GM18519 (cell line): ENCODE results near the gene RTN4R.

Experiments used
- ATAC-seq: cut with Tn5 transposase; IDR thresholded peaks from one replicate; pipeline ENCODE4 v1.9.1; 2021; ENCODE audit warnings: mild to moderate bottlenecking, moderate library complexity; ENCODE audit not compliant: unreplicated experiment, low FRiP score

RTN4R gene

GRCh38 chr22:20244250-20244648 lies 23.9 kb downstream of the RTN4R start:
- ATAC-seq: no peak

GRCh38 chr22:20243537-20244249 lies 24.4 kb downstream of the RTN4R start:
- no peak for ATAC-seq

GRCh38 chr22:20243176-20243536 lies 25.0 kb downstream of the RTN4R start:
- no peak for ATAC-seq

GRCh38 chr22:20242393-20243175 lies 25.5 kb downstream of the RTN4R start:
- ATAC-seq: no peak

- ATAC-seq: no peak
Measured at GRCh38 chr22:20241579-20242392, 26.3 kb downstream of the RTN4R start.

GRCh38 chr22:20240900-20241299 lies 27.2 kb downstream of the RTN4R start:
- no peak for ATAC-seq

GRCh38 chr22:20240447-20240764 lies 27.7 kb downstream of the RTN4R start:
- ATAC-seq: no peak

- ATAC-seq: no peak
Measured at GRCh38 chr22:20239676-20240446, 28.3 kb downstream of the RTN4R start.

GRCh38 chr22:20238901-20239675 lies 29.0 kb downstream of the RTN4R start:
- no peak for ATAC-seq

- no peak for ATAC-seq
Measured at GRCh38 chr22:20238536-20238900, 29.6 kb downstream of the RTN4R start.

GRCh38 chr22:20237480-20238440 lies 30.4 kb downstream of the RTN4R start:
- no peak for ATAC-seq

- ATAC-seq: no peak
Measured at GRCh38 chr22:20236052-20236717, 31.9 kb downstream of the RTN4R start.

GRCh38 chr22:20235389-20235991 lies 32.6 kb downstream of the RTN4R start:
- no peak for ATAC-seq

- no peak for ATAC-seq
Measured at GRCh38 chr22:20234760-20235388, 33.2 kb downstream of the RTN4R start.

GRCh38 chr22:20234314-20234682 lies 33.8 kb downstream of the RTN4R start:
- ATAC-seq: no peak

- no peak for ATAC-seq
Measured at GRCh38 chr22:20233351-20234313, 34.5 kb downstream of the RTN4R start.
